Activated CD8-positive, alpha-beta memory T cell treated with anti-CD3 and anti-CD28 coated beads, Interleukin-2, amount 10 ng/mL, durations not matched to agents 7 days and 5 days (primary cell): ENCODE data around the gene PTCHD1. TPM values are rescaled to one million over a fixed set of nuclear protein-coding genes. Genes with fewer than 3 reads are reported as not detected.

Experiments
- ATAC-seq: fragments of 150-1000 bp; cut with Tn5 transposase; one replicate; pipeline ENCODE4 v1.10.0; 2021; ENCODE audit warnings: moderate library complexity
- CTCF ChIA-PET: fragments of 350-600 bp; sonication (Branson Sonifier 250); formaldehyde crosslinking; loops from one replicate; lab custom pipeline; 2021; ENCODE audit warnings: antibody characterized with exemption; lab: Charles Lee
- DNase-seq: peaks from one replicate; pipeline ENCODE4 v3.0.0-alpha.2; 2020
- H3K27ac Mint-ChIP-seq: one replicate; pipeline ENCODE4 v1.8.0; 2021; ENCODE audit warnings: mild to moderate bottlenecking, mixed read lengths
- H3K27me3 Mint-ChIP-seq: one replicate; pipeline ENCODE4 v1.8.0; 2021; ENCODE audit warnings: mixed read lengths
- H3K36me3 Mint-ChIP-seq: one replicate; pipeline ENCODE4 v1.8.0; 2021; ENCODE audit warnings: mild to moderate bottlenecking, mixed read lengths
- H3K4me1 Mint-ChIP-seq: one replicate; pipeline ENCODE4 v1.8.0; 2021; ENCODE audit warnings: mixed read lengths
- H3K4me3 Mint-ChIP-seq: one replicate; pipeline ENCODE4 v1.8.0; 2021; ENCODE audit warnings: mild to moderate bottlenecking, moderate library complexity, mixed read lengths
- H3K9me3 Mint-ChIP-seq: one replicate; pipeline ENCODE4 v1.8.0; 2022; ENCODE audit warnings: low read depth, mixed read lengths
- total RNA-seq, 2 experiments: library from RNA; stranded (reverse); gene quantifications; one replicate each; pipeline ENCODE4 v1.2.3, GENCODE V29; 2021

The PTCHD1 gene
- total RNA-seq, 2 experiments from 2014 or later: not detected

GRCh38 chrX:23373129-23373804, 38.6 kb downstream of the PTCHD1 start:
- Mint-ChIP-seq H3K4me1 (no peaks in the 10 kb centered on the region), H3K27ac (no peak overlapping the region), H3K36me3 (no peaks in the 10 kb centered on the region), H3K27me3 (peaks cover 3% of the 10 kb centered on the region), H3K9me3 (no peaks in the 10 kb centered on the region), H3K4me3 (no peak overlapping the region)
- ATAC-seq (no peak), DNase-seq (no peak)
- CTCF ChIA-PET: no interaction called here

- H3K4me3 Mint-ChIP-seq: no peak overlapping the region
- ATAC-seq: no peak
- CTCF ChIA-PET: no interaction called here
- H3K36me3 Mint-ChIP-seq: no peaks in the 10 kb centered on the region
- DNase-seq: no peak
- H3K27me3 Mint-ChIP-seq: peaks cover 3% of the 10 kb centered on the region
- H3K27ac Mint-ChIP-seq: no peak overlapping the region
- no peaks in the 10 kb centered on the region for H3K4me1 Mint-ChIP-seq
- H3K9me3 Mint-ChIP-seq: no peaks in the 10 kb centered on the region
Observed at GRCh38 chrX:23374291-23374690, 39.6 kb downstream of the PTCHD1 start.

GRCh38 chrX:23376581-23376980, 41.9 kb downstream of the PTCHD1 start:
- Mint-ChIP-seq H3K27ac (no peak overlapping the region), H3K27me3 (peaks cover 3% of the 10 kb centered on the region), H3K4me1 (no peaks in the 10 kb centered on the region), H3K9me3 (no peaks in the 10 kb centered on the region), H3K36me3 (no peaks in the 10 kb centered on the region), H3K4me3 (no peak overlapping the region)
- CTCF ChIA-PET: interaction anchor here (0.6 kb wide), 1 partner anchor 259 kb away, joined by 4 read pairs; no protein-coding TSS in a partner anchor
- DNase-seq: no peak
- no peak for ATAC-seq

GRCh38 chrX:23380581-23380980, 45.9 kb downstream of the PTCHD1 start:
- no peaks in the 10 kb centered on the region for H3K9me3 Mint-ChIP-seq
- H3K36me3 Mint-ChIP-seq: no peaks in the 10 kb centered on the region
- H3K27me3 Mint-ChIP-seq: peaks cover 2% of the 10 kb centered on the region
- ATAC-seq: no peak
- no peak overlapping the region for H3K4me3 Mint-ChIP-seq
- H3K27ac Mint-ChIP-seq: no peak overlapping the region
- H3K4me1 Mint-ChIP-seq: no peaks in the 10 kb centered on the region
- DNase-seq: no peak
- CTCF ChIA-PET: no interaction called here

GRCh38 chrX:23381099-23382087, 46.7 kb downstream of the PTCHD1 start:
- Mint-ChIP-seq H3K27ac (no peak overlapping the region), H3K36me3 (no peaks in the 10 kb centered on the region), H3K27me3 (peaks cover 2% of the 10 kb centered on the region), H3K9me3 (no peaks in the 10 kb centered on the region), H3K4me3 (peak overlapping the region; percentile 29), H3K4me1 (no peaks in the 10 kb centered on the region)
- no peak for ATAC-seq
- CTCF ChIA-PET: interaction anchor here (1.4 kb wide), 1 partner anchor 13 kb away, joined by 3 read pairs; no protein-coding TSS in a partner anchor
- DNase-seq: no peak

GRCh38 chrX:23382572-23382971, 47.9 kb downstream of the PTCHD1 start:
- H3K9me3 Mint-ChIP-seq: no peaks in the 10 kb centered on the region
- H3K27me3 Mint-ChIP-seq: peaks cover 4% of the 10 kb centered on the region
- H3K4me1 Mint-ChIP-seq: no peaks in the 10 kb centered on the region
- CTCF ChIA-PET: interaction anchor here (1.4 kb wide), 1 partner anchor 12 kb away, joined by 3 read pairs; no protein-coding TSS in a partner anchor
- H3K36me3 Mint-ChIP-seq: no peaks in the 10 kb centered on the region
- no peak for DNase-seq
- H3K27ac Mint-ChIP-seq: no peak overlapping the region
- H3K4me3 Mint-ChIP-seq: no peak overlapping the region
- ATAC-seq: no peak

GRCh38 chrX:23383411-23383810, 48.8 kb downstream of the PTCHD1 start:
- Mint-ChIP-seq H3K27me3 (peaks cover 5% of the 10 kb centered on the region), H3K9me3 (no peaks in the 10 kb centered on the region), H3K27ac (no peak overlapping the region), H3K4me3 (no peak overlapping the region), H3K36me3 (no peaks in the 10 kb centered on the region), H3K4me1 (no peaks in the 10 kb centered on the region)
- CTCF ChIA-PET: no interaction called here
- ATAC-seq (no peak), DNase-seq (no peak)

GRCh38 chrX:23385242-23385641, 50.6 kb downstream of the PTCHD1 start:
- Mint-ChIP-seq H3K9me3 (no peaks in the 10 kb centered on the region), H3K27ac (no peak overlapping the region), H3K4me3 (no peak overlapping the region), H3K27me3 (peaks cover 5% of the 10 kb centered on the region), H3K36me3 (no peaks in the 10 kb centered on the region), H3K4me1 (no peaks in the 10 kb centered on the region)
- ATAC-seq: no peak
- CTCF ChIA-PET: no interaction called here
- no peak for DNase-seq

- Mint-ChIP-seq H3K36me3 (no peaks in the 10 kb centered on the region), H3K4me3 (no peak overlapping the region), H3K4me1 (no peaks in the 10 kb centered on the region), H3K9me3 (no peaks in the 10 kb centered on the region), H3K27me3 (peaks cover 5% of the 10 kb centered on the region), H3K27ac (no peak overlapping the region)
- CTCF ChIA-PET: no interaction called here
- ATAC-seq: no peak
- no peak for DNase-seq
Observed at GRCh38 chrX:23386260-23386659, 51.6 kb downstream of the PTCHD1 start.

GRCh38 chrX:23386726-23387125, 52.1 kb downstream of the PTCHD1 start:
- ATAC-seq (no peak), DNase-seq (no peak)
- CTCF ChIA-PET: no interaction called here
- Mint-ChIP-seq H3K27me3 (peaks cover 5% of the 10 kb centered on the region), H3K9me3 (no peaks in the 10 kb centered on the region), H3K4me1 (no peaks in the 10 kb centered on the region), H3K27ac (no peak overlapping the region), H3K4me3 (no peak overlapping the region), H3K36me3 (no peaks in the 10 kb centered on the region)

- Mint-ChIP-seq H3K36me3 (no peaks in the 10 kb centered on the region), H3K9me3 (no peaks in the 10 kb centered on the region), H3K27ac (no peak overlapping the region), H3K27me3 (peaks cover 3% of the 10 kb centered on the region), H3K4me1 (no peaks in the 10 kb centered on the region), H3K4me3 (no peak overlapping the region)
- CTCF ChIA-PET: no interaction called here
- DNase-seq (no peak), ATAC-seq (no peak)
Observed at GRCh38 chrX:23387550-23388184, 53.0 kb downstream of the PTCHD1 start.

GRCh38 chrX:23389196-23389792, 54.6 kb downstream of the PTCHD1 start:
- DNase-seq (no peak), ATAC-seq (no peak)
- no peaks in the 10 kb centered on the region for H3K36me3 Mint-ChIP-seq
- no peaks in the 10 kb centered on the region for H3K4me1 Mint-ChIP-seq
- H3K27me3 Mint-ChIP-seq: peaks cover 3% of the 10 kb centered on the region
- H3K4me3 Mint-ChIP-seq: no peak overlapping the region
- H3K9me3 Mint-ChIP-seq: no peaks in the 10 kb centered on the region
- H3K27ac Mint-ChIP-seq: no peak overlapping the region
- CTCF ChIA-PET: no interaction called here

- Mint-ChIP-seq H3K4me3 (no peak overlapping the region), H3K9me3 (no peaks in the 10 kb centered on the region), H3K4me1 (no peaks in the 10 kb centered on the region), H3K36me3 (no peaks in the 10 kb centered on the region), H3K27ac (no peak overlapping the region), H3K27me3 (peaks cover 3% of the 10 kb centered on the region)
- CTCF ChIA-PET: no interaction called here
- ATAC-seq: no peak
- no peak for DNase-seq
Observed at GRCh38 chrX:23390979-23391378, 56.3 kb downstream of the PTCHD1 start.
